A549 (cell line): ENCODE measurements around the gene TRMU.

Experiments used
- BHLHE40 ChIP-seq: IDR thresholded peaks from 2 replicates; pipeline ENCODE4 v1.6.1; 2012; ENCODE audit warnings: low read depth, low read length, inconsistent platforms
- POLR2A ChIP-seq: IDR thresholded peaks from 2 replicates; pipeline ENCODE4 v1.6.1; 2012; ENCODE audit warnings: mild to moderate bottlenecking, low read length
- SMC3 ChIP-seq: fragments of >200 bp; sonication (Bioruptor Twin); formaldehyde crosslinking; IDR thresholded peaks from 3 replicates; pipeline ENCODE4 v1.6.1; 2018; ENCODE audit warnings: inconsistent platforms
- TF ChIP-seq, protein P1 (sequence below): fragments of >200 bp; sonication (Bioruptor Twin); formaldehyde crosslinking; IDR thresholded peaks from 3 replicates; pipeline ENCODE4 v1.5.1; 2016
- TF ChIP-seq, protein P2 (sequence below): fragments of 150-350 bp; IDR thresholded peaks from 2 replicates; pipeline ENCODE4 v1.6.1; 2014; ENCODE audit warnings: low read depth, mild to moderate bottlenecking, low read length

GRCh38 chr22:46368871-46369715 lies 33.6 kb downstream of the TRMU start:
- TF ChIP-seq BHLHE40 (no peak), POLR2A (no peak), SMC3 (no peak)
- TF ChIP-seq, protein P1, sequence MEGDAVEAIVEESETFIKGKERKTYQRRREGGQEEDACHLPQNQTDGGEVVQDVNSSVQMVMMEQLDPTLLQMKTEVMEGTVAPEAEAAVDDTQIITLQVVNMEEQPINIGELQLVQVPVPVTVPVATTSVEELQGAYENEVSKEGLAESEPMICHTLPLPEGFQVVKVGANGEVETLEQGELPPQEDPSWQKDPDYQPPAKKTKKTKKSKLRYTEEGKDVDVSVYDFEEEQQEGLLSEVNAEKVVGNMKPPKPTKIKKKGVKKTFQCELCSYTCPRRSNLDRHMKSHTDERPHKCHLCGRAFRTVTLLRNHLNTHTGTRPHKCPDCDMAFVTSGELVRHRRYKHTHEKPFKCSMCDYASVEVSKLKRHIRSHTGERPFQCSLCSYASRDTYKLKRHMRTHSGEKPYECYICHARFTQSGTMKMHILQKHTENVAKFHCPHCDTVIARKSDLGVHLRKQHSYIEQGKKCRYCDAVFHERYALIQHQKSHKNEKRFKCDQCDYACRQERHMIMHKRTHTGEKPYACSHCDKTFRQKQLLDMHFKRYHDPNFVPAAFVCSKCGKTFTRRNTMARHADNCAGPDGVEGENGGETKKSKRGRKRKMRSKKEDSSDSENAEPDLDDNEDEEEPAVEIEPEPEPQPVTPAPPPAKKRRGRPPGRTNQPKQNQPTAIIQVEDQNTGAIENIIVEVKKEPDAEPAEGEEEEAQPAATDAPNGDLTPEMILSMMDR = no peak
- TF ChIP-seq, protein P2, sequence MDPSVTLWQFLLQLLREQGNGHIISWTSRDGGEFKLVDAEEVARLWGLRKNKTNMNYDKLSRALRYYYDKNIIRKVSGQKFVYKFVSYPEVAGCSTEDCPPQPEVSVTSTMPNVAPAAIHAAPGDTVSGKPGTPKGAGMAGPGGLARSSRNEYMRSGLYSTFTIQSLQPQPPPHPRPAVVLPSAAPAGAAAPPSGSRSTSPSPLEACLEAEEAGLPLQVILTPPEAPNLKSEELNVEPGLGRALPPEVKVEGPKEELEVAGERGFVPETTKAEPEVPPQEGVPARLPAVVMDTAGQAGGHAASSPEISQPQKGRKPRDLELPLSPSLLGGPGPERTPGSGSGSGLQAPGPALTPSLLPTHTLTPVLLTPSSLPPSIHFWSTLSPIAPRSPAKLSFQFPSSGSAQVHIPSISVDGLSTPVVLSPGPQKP = no peak
